Subcutaneous adipose tissue (tissue), 4 donors: Measurements from ENCODE around the gene ALKBH5. TPM values are rescaled to one million over a fixed set of nuclear protein-coding genes. Genes with fewer than 3 reads are reported as not detected.

Experiments
- total RNA-seq, 4 donors: library from RNA; depleted of rRNA; stranded (reverse); fragments of >200 nt; gene quantifications; one replicate each; pipeline ENCODE4 v1.1.0, GENCODE V29; 2016
- TF ChIP-seq, protein P1 (sequence below): fragments of 450-650 bp; IDR thresholded peaks from one replicate; pipeline ENCODE4 v1.5.1; 2016; ENCODE audit warnings: low read depth, mild to moderate bottlenecking, control low read depth, antibody characterized with exemption, moderate library complexity

Gene ALKBH5
- total RNA-seq, 4 donors from 2014 or later = 57.5 to 69.6 (median 67.5) TPM

DNA sequence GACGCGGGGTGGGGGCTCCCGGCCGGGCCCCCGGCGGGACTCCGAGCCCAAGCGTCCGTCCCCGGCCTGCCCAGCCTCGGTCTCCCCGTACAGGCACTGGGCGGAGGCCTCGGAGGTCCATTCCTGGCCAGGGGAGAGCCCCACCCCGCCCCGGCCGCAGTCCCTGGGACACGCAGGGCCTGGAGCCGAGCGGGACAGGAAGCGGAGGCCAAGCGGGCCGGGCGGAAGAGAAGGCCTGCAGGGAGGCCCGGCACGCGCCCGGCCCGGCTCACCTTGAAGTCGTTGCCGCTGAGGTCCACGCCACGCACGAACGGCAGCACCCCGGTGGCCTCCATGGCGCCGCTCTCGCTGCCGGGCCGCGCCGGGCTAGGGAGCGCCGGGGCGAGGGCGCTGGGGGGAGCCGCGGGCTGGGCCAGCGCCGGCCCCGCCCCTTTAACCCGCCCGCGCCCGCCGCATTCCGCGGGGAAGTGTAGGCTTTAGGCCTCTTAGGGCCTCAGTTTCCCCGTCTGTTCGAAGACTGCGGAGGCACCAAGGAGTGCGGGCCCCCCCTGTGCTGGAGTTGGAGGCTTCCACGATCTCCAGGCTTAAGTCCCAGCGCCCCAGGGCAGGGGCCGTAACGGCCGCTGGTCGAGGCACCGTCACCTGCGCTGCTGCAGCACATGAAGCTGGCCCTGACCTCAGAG is 74.9 kb downstream of the ALKBH5 start, which contains the start of gene FLII:
FLII (minus strand) TSS at position 383 of the 683 bp plus-strand sequence; CDS start at position 335, 48 bp downstream.
- TF ChIP-seq, protein P1, sequence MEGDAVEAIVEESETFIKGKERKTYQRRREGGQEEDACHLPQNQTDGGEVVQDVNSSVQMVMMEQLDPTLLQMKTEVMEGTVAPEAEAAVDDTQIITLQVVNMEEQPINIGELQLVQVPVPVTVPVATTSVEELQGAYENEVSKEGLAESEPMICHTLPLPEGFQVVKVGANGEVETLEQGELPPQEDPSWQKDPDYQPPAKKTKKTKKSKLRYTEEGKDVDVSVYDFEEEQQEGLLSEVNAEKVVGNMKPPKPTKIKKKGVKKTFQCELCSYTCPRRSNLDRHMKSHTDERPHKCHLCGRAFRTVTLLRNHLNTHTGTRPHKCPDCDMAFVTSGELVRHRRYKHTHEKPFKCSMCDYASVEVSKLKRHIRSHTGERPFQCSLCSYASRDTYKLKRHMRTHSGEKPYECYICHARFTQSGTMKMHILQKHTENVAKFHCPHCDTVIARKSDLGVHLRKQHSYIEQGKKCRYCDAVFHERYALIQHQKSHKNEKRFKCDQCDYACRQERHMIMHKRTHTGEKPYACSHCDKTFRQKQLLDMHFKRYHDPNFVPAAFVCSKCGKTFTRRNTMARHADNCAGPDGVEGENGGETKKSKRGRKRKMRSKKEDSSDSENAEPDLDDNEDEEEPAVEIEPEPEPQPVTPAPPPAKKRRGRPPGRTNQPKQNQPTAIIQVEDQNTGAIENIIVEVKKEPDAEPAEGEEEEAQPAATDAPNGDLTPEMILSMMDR = no peak

Other genes with a start within 250 kb of the ALKBH5 start
- 10 to 100 TPM; 17.5 to 44.6 (median 27.1) TPM for gene TOM1L2, start 211.4 kb upstream of the ALKBH5 start, total RNA-seq
- 1 to 10 TPM in 1 of 4 donors, under 1 TPM in 3; 0.38 to 1.3 (median 0.91) TPM for gene DRC3, start 211.0 kb upstream of the ALKBH5 start, total RNA-seq
- 10 to 100 TPM; 10.1 to 18.3 (median 11.5) TPM for gene ATPAF2, start 144.7 kb upstream of the ALKBH5 start, total RNA-seq
- gene GID4, start 144.4 kb upstream of the ALKBH5 start, total RNA-seq = 10 to 100 TPM; 17.0 to 29.8 (median 19.2) TPM
- gene DRG2, start 95.9 kb upstream of the ALKBH5 start, total RNA-seq = 10 to 100 TPM; 27.4 to 46.3 (median 35.7) TPM
- gene MYO15A, start 75.1 kb upstream of the ALKBH5 start, total RNA-seq = 1 to 10 TPM in 2 of 4 donors, under 1 TPM in 2; 0.44 to 3.2 (median 1.2) TPM
- 10 to 100 TPM in 3 of 4 donors, 1 to 10 TPM in 1; 4.2 to 17.7 (median 13.6) TPM for gene LLGL1, start 41.8 kb downstream of the ALKBH5 start, total RNA-seq
- 100 to 1,000 TPM; 244 to 388 (median 274) TPM for gene FLII, start 74.9 kb downstream of the ALKBH5 start, total RNA-seq
- gene MIEF2, start 76.8 kb downstream of the ALKBH5 start, total RNA-seq = 10 to 100 TPM in 1 of 4 donors, 1 to 10 TPM in 3; 5.2 to 11.4 (median 7.9) TPM
- 10 to 100 TPM; 20.9 to 32.2 (median 27.6) TPM for gene TOP3A, start 131.2 kb downstream of the ALKBH5 start, total RNA-seq
- 10 to 100 TPM; 12.7 to 18.2 (median 16.3) TPM for gene SMCR8, start 131.5 kb downstream of the ALKBH5 start, total RNA-seq
- gene SHMT1, start 179.7 kb downstream of the ALKBH5 start, total RNA-seq = 100 to 1,000 TPM in 2 of 4 donors, 10 to 100 TPM in 2; 88.1 to 257 (median 104) TPM
- gene EVPLL, start 193.9 kb downstream of the ALKBH5 start, total RNA-seq = under 1 TPM in 1 of 4 donors, not detected in 3; 0.85 TPM